ENCODE data around the gene TTL. TPM values are rescaled to one million over a fixed set of nuclear protein-coding genes. Genes with fewer than 3 reads are reported as not detected.
"Not testable (repeated sequence)": the region's sequence is repeated elsewhere in the genome, so short reads cannot be mapped to it uniquely, and the experiment has no call there.

The TTL gene
- 15.1 TPM for total RNA-seq

DNA sequence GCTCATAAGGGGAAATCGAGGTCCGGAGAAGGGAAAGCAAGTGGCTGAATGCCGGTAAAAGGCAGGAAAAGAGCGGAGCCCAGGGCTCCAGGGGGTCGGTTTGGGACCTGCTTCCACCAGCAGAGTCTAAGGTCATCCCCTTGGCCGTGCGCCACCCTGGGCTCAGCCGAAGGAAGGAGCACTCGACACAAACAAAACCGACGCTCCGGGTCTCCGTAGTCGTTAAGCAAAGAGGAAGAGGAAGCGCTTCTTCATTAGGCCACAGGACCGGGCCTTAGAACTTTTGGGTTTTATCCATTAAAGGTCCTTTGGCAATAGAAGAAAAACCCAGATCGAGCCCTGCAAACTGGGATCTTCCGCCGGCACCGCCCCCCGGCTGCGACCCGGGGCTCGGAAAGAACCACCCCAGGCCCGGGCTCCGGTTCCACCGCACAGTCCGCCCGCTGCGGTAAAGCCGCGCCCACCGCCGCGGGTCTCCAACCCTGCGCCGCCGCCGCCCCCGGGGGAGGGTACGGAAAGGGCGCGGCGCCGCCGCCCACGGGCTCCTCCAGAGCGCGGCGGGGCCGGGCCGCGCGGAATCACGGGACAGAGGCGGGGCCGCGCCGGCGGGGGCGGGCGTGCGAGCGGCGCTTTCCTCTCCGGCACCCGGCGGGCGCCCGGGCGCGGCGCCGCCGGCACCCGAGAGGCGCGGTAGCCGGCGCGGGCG is at the start of gene TTL:
TSS of gene TTL (plus strand) at position 629 of the 706 bp plus-strand sequence. CDS start 189 bp downstream, outside the sequence.
- DNase-seq (ENCODE audit: low read depth in 2 of 3, low spot score in 2 of 3) = peak; percentile 60 to 83 (median 72)

DNA sequence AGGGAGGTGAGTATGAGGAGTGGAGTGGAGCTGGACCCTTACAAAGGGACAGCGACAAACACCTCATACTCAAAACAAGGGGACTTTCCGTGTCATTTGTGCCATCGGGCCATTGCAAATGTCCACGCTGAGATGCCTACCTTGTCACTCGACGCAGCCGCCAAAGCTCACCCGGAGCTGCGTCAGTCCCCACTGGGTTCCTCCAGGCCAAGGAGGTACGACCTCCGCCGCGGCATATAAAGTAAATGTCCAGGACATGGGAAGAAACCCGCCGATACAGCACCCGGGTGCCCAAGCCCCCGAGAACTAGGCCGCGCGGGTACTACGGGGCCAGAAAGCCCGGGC is 49.6 kb upstream of the TTL start:
- DNase-seq (ENCODE audit: low read depth in 2 of 3, low spot score in 2 of 3) = peak in 1 of 3 donors; percentile 7

DNA sequence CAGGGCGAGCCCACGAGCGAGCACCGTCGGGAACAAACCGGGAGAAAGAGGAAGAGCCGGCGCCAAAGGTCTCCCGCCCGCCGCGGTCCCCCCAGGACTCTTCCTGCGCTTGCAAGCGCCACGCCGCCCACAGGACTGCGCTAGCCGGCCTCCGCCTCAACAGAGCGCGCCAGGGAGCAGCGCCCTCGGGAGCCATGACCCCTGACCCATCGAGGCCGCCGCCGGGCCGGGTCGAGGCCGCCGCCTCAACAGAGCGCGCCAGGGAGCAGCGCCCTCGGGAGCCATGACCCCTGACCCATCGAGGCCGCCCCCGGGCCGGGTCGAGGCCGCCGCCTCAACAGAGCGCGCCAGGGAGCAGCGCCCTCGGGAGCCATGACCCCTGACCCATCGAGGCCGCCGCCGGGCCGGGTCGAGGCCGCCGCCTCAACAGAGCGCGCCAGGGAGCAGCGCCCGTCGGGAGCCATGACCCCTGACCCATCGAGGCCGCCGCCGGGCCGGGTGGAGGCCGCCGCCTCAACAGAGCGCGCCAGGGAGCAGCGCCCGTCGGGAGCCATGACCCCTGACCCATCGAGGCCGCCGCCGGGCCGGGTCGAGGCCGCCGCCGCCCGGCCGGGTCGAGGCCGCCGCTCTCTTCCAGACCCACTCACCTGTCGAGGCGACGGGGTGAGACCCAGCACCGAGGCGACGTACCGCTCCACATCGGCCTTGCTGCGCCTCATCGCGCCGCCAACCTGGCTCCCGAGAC is 49.0 kb upstream of the TTL start:
- peak in 1 of 3 donors; percentile 13 for DNase-seq (ENCODE audit: low read depth in 2 of 3, low spot score in 2 of 3)

DNA sequence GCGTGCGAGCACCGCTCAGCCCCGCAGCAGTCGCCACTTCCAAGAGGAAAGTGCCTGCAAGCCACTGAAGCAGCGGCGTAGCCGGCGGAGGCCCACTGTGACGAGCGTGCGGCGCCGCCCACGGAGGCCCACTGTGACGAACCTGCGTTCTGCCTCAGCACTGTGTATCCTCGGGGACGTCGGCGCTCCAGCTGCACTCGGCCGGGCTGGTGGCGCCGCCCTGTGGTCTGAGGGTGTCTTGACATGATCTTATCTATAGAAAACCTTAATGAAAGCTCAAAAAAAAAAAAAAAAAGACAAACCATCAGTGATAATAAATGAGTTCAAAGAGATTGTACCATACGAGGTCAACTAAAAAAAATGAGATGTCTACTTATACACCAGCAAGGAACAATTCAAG is 48.5 kb upstream of the TTL start, which contains the start of gene RGPD8:
TSS of gene RGPD8 (minus strand) at position 166 of the 400 bp plus-strand sequence. CDS start 192 bp downstream, outside the sequence.
- DNase-seq (ENCODE audit: low read depth in 2 of 3, low spot score in 2 of 3) = peak; percentile 65 to 94 (median 89)

DNA sequence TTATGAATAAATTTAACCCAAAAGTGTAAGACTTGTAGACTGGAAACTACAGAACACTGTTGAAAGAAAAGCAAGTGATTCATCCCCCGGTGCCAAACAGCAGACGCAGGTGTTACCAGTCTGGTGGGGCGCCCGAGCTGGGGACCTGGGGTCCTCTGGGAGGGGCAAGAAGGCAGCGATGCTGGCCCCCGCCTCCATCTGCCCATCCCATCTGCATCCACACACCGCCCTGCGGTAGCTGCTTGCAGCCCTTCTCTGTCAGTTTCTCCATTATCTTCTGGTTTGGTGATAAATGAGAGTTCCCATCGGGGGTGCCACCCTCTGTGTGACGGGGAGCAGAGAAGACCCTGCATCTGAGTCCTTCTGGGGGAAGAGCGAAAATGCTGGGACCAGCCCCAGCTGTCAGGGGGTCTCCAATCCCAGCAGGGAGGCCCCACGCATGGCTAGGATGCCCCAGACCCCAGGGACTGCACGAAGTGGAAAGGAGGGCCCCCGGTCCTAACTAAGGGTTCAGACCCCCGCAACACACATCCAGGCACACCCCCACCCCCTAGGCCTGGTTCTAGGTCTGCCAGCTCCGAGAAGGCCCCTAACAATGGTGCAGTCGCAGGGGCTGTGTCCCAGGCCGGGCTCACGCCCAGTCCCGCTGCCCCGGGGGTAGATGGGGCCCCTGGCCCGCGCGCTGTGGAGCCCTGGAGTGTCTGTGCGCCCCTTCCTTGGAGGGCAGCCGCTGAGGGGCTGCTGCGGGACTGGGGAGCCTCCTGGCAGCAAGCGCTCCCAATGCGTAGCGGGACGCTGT is 47.8 kb upstream of the TTL start:
- no peak for DNase-seq (ENCODE audit: low read depth in 2 of 3, low spot score in 2 of 3)

DNA sequence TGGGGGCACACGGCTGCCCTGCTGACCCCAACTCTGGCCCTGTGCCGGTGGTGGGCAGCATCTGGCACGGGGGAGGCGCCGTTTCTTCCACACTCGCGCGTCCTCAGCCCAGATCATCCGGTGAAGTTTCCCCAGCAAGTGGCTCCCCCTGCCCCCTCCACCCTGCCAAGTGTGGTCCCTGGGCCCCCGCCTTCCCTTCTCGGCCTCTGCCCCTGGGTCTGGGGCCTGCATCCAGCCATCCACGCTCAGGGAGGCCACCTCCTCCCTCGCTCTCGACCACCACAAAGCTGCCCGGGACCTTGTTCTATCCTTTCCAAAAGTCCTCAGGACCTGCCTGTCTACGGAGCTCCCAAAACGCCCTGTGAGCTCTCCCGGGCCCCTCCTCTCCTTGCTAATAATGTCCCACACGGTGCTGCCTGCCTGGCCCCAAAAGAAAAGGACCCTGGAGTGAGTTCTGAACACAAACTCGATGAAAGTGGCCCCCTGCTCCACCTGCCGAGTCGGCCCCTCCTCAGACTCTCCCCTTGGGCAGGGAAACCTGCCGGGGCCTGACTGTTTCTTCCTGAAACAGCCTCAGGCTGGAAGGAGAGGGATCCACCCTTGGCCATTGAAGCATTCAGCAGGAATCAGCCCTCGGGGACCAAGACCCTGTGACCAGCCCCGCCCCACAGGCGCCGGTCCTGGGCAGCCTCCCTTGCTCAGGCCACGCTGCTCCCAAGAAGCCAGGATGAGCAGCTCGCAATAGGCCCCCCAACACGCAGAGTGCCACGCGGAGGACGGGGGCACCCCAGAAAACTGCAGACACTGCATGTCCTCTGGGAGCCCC is 46.9 kb upstream of the TTL start:
- not testable (repeated sequence) for DNase-seq (ENCODE audit: low read depth in 2 of 3, low spot score in 2 of 3)

DNA sequence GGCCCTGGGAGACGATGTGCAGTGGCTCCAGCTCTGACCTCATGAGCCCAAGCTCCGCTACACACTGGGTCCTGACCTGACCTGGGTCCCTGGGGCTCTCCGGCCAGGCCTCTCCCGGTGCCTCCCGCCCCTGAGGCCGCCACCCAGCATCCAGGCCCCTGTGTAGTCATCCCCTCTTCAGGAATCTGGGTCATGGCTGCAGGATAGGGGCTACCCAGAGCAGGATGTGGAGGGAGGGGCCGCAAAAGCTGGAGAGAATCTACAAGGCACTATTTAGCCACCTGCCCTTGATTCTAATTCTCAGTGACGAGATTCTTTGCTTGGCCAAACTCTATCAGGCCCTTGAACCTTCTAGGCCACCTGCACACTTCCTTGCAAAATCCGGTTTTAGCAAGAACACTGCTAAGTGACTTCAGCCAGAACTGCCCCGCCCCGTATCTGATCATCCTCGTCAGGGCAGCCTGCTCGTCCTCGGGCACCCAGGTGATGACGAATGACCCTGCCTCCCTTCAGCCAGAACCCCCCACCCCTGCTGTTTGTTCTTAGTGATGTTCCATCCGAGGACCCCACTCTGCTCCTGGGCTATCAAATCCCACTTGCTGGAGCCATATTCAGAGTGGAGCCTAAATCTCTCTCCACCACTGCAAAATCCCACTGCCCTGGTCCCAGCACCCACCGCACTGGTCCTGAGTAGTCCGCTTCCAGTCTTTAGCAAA is 46.1 kb upstream of the TTL start:
- not testable (repeated sequence) for DNase-seq (ENCODE audit: low read depth in 2 of 3, low spot score in 2 of 3)

DNA sequence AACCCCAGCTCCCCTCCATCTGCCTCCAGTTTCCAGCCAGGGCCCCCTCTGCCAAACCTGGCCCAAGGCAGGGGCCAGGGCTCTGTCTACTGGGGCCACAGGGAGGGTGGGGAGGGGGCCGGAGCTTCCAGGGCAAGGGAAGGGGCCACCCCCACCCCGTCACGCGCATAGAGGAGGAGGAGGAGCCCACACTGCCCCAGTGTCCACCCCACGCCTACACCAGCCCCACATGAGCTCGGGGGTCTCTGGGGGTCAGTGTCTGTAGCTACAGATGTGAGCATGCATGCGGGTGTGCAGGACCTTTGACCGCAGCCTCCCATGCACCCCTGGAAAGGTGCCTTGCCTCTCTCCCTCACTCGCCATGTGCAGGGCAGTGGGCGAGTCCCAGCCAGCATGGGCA is 45.0 kb upstream of the TTL start:
- DNase-seq (ENCODE audit: low read depth in 2 of 3, low spot score in 2 of 3) = not testable (repeated sequence)

DNA sequence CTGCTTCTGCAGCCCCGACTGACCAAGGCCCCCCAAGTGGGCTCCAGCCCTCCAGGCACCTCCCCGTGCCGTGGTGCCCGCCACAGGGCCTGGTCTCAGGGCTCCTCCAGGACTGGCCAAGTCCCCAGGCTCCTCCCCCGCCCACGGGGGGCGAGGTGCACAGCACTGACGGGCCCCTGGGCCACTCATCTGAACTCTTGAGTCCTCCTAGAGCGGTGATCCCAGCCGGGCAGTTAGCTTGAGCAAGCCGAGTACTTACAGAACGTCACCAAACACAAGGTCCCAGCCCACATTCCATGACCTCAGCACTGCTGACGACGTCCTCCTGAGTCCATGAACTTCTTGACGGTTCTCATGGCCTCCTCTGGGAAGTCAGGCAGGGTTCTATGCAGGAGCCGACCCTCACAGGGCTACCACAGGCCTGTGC is 44.5 kb upstream of the TTL start:
- DNase-seq (ENCODE audit: low read depth in 2 of 3, low spot score in 2 of 3) = not testable (repeated sequence)

DNA sequence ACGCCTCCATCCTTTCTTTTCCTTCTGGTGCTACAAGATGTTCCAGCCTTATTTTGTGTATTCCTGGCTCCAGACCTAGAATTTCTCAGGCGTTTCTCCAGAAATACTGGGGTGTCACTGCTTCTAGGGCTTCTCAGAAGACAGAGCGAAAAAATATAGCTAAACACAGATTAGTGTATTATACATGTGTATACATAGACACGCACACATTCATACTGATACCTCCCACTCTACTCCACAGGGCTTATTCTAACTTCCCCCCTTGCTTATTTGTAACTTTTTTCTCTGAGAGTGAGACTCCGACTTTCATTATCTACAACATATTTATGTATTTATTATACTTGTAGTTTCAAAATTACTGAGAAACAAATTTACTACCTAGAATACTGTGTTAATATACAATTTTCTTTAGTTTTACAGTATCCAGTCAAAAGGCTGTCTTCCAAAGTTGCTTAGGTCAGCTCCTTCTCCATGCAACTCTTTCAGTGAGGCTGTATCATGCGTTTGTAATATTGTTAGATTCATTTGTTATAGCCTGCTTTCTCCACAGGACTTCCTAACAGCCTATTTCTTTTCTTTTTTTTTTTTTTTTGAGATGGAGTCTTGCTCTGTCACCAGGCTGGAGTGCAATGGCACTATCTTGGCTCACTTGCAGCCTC is 43.2 kb upstream of the TTL start:
- DNase-seq (ENCODE audit: low read depth in 2 of 3, low spot score in 2 of 3) = not testable (repeated sequence)

DNA sequence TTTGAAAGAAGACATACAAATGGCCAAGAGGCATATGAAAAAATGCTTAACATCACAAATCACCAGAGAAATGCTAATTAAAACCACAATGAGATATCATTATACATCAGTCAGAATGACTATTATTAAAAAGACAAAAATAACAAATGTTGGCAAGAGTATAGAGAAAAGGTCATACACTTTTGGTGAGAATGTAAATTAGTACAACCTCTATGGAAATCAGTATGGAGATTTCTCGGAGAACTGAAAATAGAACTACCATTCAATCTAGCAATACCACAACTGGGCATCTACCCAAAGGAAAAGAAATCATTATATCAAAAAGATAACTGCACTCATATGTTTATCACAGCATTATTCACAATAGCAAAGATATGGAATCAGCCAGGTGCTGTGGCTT is 37.7 kb upstream of the TTL start:
- not testable (repeated sequence) for DNase-seq (ENCODE audit: low read depth in 2 of 3, low spot score in 2 of 3)

DNA sequence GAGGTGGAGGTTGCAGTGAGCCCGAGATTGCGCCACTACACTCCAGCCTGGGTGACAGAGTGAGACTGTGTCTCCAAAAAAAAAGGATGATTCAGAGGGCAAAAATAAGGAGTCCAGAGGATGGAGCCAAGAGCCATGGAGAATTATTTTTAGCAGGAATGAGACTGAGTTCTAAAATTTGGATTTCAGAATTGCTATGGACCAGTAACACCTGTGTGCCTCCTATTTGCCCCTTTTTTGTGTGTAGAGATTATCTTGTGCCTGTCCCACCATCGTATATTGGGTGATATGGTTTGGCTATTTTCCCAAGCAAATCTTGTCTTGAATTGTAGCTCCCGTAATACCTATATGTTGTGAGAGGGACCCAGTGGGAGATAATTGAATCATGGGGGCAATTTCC is 32.1 kb upstream of the TTL start:
- DNase-seq (ENCODE audit: low read depth in 2 of 3, low spot score in 2 of 3) = no peak

DNA sequence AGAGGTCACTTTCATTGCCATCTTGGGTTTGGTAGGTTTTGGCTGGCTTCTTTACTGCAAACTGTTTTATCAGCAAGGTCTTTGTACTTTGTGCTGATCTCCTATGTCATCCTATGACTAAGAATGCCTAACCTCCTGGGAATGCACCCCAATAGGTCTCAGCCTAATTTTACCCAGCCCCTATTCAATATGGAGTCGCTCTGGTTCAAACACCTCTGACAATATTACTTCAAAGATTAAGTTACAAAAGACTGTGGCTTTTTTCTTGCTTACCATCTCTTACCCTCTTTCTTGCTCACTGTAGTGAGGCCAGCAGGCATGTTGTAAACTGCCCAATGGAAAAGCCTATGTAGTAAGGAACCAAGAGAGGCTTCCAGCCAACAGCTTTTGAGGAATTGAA is 30.6 kb upstream of the TTL start:
- DNase-seq (ENCODE audit: low read depth in 2 of 3, low spot score in 2 of 3) = no peak

DNA sequence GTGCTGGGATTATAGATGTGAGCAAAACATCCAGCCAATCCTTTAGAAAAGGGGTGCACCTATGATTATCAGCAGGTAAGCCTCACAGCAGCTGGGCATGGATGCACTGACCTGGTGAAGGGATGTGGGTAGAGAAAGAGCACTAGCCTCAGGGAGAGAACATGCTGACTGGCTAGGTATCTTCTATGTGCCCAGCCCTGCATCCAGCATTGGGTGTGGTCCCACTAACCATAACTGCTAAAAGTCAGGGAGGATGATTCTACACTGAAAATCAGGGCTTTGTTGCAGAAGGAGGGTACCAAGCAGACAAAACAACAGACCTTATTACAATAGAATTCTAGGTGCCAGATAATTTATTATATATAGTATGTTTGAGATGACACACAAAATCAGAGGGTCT is 27.4 kb upstream of the TTL start:
- no peak for DNase-seq (ENCODE audit: low read depth in 2 of 3, low spot score in 2 of 3)

DNA sequence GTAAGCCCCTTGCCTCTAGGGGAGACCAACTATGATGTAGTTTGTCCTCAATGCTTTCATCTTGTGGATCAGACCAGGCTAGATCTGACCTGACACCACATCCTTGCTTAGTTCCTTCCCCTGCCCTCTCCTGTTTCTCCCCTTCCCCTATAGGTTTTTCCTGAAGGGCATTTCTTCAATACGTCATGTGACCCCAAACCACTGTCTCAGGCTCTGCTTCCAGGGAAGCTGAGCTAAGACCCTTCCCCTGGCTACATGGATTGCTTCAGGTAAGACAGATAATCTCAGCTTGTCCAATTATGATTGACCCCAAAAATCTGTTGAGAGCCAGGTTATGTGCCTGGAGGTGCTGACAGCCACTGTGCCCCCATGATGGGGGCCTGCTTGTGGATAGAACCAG is 22.6 kb upstream of the TTL start:
- no peak for DNase-seq (ENCODE audit: low read depth in 2 of 3, low spot score in 2 of 3)

DNA sequence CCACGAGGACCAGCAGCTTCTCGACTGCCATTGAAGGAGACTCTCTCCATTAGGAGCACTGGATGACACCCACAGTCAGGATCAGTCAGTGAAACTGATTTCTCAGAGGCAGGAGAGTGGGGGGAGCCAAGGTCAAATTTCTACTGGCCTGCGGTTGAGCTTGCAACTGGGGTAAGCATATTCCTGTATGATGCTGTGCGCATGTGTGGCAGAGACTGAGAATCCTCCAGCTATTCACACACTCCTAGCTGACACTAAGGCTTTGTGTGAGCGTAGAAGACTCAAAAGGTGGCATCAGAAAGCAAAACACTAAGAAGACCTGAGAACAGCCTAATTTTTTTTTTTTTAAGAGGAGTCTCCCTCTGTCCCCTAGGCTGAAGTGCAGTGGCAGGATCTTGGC is 19.8 kb upstream of the TTL start:
- DNase-seq (ENCODE audit: low read depth in 2 of 3, low spot score in 2 of 3) = no peak

DNA sequence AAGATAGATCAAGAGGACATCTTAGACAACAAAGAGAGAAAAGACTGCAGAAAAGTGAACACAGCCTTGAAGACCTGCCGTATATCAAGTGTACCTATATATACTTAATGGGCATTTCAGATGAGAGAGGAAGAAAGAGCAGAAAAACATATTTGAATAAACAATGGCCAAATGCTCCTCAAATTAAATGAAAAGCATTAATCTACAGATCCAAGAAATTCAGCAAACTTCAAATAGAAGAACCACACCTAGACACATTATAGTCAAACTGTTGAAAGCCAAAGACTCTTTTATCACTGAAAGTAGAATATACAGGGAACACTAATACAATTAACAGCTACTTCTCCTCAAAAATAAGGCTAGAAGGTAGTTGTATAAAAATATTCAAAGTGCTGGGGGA is 18.7 kb upstream of the TTL start:
- no peak for DNase-seq (ENCODE audit: low read depth in 2 of 3, low spot score in 2 of 3)

DNA sequence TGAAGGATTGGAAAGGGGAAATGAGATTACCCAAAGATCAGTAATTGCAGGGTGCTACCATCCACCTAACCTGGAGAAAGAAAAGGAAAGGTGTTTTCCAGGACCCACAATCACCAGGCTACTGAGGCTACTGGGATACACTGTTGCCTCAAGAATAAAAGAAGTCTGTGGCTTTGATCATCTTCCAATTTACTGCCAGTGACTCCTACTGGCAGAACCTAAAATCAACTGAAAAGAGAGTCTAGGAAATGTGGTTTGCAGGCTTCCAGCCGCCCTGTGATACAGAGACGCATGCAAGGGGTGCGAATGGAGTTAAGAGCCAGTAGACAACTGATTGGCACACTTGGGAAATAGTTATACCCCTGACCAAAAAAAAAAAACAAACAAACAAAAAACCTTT is 16.6 kb upstream of the TTL start:
- peak in 1 of 3 donors; percentile 33 for DNase-seq (ENCODE audit: low read depth in 2 of 3, low spot score in 2 of 3)

DNA sequence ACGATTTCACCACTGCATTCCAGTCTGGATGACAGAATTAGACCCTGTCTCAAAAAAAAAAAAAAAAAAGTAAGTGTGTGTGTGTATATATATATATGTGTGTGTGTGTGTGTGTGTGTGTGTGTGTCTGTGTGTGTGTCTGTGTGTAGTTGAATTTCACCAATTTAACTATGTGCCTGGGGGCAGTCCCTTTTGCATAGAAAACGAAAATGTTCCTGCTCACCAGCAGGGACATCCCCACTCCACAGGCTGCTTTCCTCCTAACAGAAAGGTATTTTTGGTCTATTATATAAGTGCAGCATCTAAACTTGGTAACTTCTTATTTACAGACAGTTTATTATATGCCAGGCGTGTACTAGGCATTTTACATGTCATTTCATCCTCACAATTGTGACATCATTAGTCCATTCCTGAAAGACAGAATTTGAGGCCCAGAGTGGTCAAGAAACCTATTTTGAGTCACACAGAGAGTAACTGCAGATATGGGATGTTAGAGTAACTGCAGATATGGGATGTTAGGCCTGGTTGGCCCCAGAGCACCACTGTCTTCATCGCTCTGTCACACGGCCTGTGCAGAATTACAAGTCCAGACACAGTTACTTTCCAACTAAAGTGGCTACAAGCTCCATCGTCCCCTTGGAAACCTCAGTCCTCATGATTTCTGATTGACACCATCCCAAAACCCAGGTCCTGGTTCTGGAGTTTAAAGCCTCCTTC is 9.3 kb upstream of the TTL start:
- DNase-seq (ENCODE audit: low read depth in 2 of 3, low spot score in 2 of 3) = no peak
